Left hindlimb (tissue), 1 donor: ENCODE data around the gene PTRHD1.

Source experiments
- DNase-seq: peaks from one replicate; pipeline ENCODE4 v3.0.0-alpha.2; 2018

Gene PTRHD1

DNA sequence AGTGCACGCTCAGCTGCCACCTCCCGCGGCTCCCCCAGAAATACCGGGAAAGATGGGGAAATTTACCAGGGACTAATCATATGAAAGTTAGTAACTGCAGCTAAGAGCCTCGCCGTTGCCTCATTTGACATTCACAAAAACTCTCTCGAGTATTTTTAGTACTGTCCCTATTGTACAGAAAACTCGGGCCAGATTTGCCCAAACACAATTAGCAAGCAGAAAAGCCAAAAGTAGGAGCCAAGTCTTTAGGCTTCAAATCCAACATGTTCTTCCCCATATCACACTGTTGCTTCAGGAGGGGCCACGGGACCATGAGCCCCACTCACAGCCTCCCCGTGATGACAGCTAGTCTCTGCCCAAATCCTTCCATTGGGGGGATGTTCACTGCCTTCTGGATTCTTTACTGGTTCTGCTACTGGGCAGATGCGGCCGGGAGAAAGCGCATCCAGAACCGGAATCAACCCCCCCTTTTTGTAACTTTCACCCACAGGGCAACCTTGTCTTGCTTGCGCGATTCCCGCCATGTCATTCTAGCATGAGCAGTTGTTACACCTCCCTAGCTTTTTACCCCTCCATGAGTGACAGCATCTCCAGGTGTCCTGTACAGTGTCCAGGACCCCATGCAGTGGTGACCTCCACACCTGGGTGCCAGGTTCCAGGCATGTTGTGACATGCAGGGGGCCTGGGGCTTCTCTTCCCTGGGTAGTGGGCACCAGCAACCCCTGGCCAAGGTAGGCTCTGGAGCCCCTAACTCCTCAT lies 35.2 kb upstream of the PTRHD1 start:
- DNase-seq, result no peak

DNA sequence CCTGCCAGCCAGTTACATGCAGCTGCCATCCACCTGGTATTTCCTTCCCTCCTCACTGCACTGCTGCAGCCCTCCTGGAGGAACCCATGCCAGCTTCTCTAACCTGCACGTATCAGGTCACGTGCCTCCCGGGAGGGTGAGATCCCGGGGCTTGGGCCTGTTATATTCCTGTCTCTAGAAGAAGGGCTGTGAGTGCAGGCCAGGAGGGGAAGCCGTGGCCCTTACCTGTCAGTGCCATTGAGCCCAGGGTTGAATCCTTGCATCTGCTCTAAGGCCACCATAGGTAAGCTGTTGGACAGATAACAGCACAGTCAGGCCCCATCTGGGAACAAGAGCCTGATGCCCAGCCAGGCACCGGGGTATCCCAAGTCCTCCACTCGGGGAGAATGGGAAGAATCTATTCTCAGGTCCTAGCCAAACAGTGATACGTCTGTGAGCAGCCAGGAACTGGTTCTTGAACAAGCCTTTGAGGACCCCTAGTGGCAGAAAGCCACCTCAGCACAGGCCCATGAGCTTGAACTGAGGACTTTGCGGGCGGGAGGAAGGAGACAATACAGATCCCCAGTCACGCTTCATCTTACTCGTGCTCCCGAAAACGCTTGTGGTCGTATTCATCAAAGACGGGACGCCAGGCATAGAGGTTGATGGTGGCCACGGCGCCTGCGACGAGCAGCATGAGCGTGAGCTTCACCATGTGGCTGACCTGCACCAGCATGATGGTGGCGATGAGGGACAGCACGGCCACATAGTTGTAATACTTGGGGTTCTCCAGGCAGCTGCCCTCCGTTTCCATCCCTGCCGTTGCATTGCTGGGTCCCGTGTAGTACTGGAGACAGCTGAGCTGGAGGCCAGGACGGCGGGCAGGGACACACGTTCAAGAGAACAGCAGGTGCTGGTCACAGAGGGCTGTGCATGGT lies 34.4 kb upstream of the PTRHD1 start:
- peak; percentile 87 for DNase-seq

DNA sequence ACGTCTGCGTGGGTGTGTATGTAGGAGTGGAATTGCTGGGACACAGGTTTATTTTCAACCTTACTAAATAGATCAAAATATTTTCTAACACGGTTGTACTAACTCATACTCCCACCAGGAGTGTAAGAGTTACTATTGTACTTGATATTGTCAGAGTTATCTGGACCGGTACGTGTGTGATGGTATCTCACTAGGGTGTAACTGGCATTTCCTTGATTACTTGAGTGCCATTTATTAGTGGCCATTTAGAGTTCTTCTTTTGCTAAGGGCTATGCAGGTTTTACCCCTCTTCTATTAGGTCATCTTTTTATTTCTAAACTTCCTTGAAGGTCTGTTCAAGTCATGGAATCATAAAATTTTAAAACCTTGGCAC lies 33.6 kb upstream of the PTRHD1 start:
- no peak for DNase-seq

DNA sequence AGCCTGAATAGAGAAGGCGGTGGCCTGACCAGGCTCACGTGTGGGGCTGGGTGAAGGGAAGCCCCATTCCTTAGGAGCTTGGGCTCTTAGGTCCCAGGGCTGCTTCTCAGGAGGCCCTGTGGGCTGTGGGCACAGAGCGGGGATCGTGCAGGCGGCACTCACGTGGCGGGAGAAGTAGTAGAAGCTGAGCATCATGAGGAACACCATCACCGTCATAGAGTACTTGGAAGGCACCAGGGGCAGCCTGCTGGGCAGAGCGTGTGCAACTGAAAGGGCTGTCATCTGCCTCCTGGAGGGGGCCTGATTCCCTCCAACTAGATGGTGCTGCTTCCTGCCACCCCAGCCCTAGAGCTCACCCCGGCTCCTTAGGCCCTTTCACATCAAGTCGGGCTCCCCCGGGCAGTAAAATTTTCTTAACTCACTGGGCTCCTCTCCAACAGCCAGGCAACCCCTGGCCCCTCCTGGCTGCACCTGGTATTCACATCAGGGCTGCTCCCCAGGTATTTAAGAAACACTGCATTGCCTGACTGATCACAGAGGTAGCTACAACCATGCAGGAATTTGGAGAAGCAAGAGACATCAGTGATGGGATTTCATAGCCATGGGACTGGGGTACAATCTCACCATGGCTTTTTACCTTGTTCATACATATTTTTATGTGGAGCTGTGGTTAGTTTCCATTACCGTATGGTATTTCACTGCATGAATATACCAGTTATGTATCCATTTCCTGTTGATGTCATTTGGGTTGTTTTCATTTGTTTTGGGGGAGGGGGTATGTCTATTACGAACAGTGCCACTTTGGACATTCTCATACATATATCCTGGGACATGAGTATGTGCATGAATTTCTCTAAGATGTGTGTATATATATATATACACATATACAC lies 32.9 kb upstream of the PTRHD1 start:
- DNase-seq, result no peak

DNA sequence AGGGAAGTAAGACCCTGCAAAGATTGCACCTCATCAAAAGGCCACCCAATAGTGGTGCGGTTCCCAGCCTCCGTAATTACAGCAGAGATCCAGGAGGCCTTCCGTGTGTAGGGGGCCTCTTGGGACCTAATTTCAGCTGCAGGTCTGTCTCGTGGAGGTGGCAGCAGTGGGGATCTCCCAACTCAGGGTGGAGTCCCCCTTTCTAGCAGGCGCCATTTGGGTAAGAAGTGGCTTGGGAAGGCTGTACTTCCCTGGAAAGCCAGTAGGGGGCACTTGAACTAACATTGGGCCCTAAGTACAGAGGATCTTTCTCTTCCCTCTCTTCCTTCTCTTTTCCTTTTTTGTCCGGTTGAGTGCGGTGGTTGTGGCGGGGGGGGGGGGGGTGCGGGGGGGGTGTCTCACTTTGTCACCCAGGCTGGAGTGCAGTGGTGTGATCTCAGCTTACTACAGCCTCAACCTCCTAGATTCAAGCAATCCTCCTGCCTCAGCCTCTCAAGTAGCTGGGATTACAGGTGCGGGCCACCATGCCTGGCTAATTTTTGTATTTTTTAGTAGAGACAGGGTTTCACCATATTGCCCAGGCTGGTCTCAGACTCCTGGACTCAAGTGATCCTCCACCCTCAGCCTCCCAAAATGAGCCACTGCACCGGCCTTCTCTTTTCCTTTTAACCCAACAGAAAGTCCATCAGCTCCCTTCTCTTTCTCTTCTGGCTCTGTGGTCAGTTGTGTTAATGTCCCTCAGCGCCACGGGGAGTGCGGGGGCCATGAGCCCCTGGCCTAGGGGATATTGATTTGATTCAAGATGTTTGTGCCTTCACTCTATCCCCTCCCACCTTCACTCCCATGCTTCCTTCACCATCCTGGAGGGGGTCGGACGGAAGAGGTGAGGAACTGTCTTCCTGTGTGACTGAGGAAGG lies 32.0 kb upstream of the PTRHD1 start:
- DNase-seq, result no peak

DNA sequence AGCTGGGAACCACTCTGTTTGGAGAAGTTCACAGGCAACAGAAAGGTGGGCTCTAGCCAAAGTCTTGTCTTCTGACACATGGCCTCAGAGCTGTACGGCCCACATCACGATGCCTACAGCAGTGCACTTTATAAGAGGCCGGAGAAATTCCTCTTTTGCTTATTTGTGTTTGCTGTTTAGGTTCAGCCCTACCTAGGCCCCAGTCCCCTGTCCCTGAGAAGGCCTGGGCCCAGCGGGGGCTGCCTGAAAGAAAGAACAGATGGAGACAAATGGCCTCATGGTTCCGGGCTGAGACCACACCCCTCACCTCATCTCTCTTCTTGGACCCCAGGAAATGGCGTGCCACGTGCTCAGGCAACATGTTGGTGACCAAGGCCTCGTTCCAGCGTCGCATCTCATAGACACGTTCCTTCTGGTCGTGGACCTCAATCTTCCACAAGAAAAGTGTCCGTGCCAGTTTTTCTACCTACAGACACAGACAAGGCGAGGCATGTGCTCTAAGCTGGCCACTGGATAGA lies 30.9 kb upstream of the PTRHD1 start:
- no peak for DNase-seq

DNA sequence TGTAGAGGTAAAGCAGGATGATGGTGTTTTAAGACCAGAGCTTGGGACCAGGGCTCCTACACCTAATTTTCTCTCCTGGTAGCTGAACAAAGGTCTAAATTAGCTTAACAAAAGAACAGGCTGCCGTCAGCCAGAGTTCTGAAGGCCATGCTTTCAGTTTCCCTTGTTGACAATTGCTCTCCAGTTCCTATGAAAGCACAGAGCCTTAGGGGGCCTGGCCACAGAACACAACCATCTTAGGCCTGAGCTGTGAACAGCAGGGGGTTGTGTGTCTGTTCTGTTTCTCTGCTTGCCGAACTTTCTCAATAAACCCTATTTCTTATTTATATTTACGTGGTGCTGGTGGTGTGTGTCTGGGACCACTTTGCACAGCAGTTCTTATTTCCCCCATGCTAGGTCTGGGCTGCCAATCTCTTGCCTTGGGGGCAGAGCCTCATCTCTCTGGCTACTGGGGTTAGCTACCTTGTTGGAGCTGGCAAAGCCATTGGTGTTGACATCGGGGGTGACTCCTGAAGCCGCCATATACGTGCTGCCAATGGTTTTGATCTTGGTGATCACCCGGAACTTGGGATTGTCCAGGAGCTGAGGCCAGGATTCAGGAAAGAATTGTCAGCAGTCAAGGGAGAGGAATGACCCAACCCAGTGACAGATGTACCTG lies 29.0 kb upstream of the PTRHD1 start:
- DNase-seq, result no peak

DNA sequence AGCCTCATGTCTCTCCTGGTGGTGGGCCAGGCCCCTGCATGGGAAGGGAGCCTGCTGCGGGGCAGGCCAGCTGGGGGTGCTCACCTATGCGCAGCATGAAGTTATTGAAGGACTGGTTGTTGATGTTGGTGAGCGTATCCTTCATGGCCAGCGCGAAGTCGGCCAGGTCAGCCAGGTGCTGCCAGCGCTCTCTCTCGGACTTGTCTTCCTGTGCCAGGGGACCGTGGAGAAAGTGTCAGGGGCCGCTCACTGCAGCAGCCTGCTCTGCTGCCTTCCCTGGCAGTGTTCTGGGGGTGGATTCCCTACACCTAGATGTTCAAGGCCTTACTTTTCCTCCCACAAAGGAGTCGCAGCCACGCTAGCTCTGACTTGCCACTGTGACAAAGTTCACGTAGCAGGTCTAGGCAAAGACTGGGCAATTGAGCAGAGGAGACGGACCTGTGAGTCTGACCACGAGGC lies 28.3 kb upstream of the PTRHD1 start:
- no peak for DNase-seq

DNA sequence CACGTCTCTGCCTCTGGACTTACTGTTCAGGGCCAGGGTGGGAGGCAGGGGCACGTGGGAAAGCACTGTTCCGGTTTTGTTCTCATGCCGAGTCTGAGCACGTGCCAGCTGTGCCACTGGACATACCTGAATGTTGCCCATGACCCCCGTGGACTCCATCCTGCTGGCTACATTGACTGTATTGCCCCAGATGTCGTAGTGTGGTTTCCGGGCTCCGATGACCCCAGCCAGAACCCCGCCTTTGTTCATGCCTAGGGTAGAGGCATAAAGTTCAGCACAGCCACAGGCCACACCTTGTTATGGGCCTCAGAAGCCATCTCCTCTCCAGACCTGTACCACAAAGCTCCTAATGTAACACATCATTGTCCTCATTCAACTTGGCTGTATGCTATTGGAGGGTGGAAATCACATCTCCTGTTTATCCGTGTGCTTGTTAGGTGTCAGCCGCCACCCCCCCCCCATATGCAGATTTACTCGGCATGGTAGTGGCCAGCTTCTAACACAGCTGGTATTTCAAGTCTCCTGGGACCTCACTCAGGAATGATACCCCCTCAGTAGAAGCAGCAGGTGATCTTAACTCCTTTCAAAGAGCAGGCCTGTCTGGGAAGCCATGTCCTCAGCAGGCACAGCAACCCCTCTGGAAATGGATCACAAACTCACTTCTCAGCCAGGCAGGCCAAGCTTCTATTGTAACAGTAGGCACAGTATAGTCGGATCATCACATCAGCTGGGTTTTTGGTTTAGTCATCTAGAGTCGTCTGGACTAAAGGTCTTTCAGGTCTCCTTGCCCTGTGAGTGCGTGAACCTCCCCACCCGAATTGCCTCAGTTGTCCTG lies 27.6 kb upstream of the PTRHD1 start:
- DNase-seq, result no peak

DNA sequence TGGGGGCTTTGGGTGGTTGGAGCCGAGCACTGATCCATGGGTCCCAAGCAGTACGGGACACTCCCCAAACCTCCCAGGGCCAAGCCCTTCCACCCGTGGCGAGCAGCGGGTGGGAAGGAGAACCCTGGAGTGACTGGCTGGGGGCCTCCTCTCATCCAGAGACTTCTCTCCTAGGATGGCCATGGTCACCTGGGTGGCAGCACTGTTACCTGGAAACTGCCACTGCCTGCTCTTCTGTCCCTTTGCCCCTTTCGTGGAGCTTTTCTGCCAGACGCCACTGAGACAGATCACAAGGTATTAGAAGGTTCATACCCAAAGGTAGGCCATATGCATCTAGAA lies 27.0 kb upstream of the PTRHD1 start:
- DNase-seq, result no peak

DNA sequence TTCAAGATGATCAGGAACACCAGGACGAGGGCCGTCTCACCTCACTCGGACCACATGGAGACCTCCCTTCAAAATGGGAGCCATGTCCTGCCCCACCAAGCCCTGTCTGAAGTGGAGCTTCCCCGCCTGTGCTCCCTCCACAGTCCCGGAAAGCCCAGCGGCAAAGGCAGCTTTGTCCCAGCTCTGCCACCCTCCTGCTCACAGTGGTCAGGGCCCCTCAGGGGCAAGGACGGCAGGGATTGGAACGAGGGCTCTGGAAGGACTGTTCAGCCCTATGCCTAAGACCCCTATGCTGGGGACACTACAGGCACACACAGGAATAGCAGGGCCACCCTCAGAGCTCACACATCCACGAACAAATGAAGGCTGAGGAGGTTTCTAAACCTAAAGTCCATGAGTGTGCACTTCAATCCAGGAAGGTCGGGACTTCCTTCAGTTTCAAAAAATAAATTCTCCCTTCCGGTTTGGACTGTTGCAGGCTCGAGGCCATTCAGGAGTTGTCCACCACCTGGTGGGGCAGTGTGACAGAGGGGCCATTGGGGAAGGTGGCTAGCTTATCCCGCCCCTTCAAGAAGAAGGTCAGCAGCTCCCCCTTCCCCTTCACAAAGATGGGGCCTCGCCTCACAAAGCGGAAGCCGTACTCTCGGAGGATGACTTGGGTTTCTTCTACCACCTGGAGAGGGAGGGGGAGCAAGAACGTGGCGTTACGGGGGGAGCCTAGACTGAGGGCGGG lies 26.4 kb upstream of the PTRHD1 start:
- no peak for DNase-seq

DNA sequence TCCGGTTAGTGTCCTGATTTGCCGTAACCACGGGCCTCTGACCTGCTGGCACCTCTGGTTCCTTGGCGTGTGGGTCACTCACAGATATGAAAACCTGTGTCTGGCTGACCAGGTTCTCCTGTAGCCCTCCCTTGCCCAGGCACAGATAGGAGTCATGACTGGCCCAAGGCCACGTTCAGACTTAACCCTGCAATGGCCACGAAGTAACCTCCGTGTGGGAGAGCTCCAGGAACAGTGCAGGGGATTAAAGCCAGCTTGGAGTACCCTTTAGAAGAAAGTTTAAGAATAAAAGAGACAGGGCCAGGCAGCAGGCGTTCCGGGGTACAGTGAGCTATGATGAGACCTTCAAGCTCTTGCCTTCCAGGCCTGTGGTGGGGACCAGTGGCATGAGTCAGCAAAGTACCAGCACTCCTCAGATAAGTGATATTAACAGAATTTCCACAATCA lies 25.6 kb upstream of the PTRHD1 start:
- DNase-seq, result no peak

DNA sequence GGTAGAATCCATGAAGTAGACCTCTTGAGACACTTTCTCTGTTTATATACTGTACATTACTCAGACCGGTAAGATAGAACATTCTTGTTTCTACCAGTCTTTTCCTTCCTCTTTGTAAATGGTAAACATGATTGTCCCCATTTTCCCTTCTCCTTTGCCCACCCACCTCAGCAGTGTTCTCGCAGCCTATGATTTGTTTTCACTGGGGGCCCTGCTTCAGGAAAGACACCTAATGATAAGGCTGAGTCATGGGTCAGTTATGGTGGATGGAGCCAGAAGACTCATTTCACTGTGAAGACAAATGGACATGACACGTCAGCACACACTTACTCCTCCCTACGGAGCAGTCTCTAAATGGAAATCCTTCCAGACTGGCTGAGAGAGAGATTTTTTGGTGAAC lies 23.7 kb upstream of the PTRHD1 start:
- no peak for DNase-seq

DNA sequence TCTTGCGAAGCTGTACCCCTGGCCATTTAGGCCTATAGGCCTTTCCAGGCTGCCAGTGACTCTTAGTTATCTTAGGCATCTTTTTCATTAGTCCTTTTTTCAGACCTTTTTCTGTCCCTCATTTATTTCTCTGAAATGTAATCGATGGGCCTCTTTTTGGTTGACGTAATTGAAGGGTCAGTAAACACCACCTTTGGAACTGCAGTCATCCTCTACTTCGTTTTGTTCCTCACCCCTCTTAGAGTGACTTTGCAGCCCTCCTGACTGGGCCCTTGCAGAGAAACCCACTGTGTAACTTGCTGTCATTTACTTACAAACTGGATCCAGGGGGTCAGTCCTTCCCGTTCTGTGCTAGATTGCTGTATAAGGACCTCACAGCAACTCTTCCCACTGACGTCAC lies 23.2 kb upstream of the PTRHD1 start:
- no peak for DNase-seq

DNA sequence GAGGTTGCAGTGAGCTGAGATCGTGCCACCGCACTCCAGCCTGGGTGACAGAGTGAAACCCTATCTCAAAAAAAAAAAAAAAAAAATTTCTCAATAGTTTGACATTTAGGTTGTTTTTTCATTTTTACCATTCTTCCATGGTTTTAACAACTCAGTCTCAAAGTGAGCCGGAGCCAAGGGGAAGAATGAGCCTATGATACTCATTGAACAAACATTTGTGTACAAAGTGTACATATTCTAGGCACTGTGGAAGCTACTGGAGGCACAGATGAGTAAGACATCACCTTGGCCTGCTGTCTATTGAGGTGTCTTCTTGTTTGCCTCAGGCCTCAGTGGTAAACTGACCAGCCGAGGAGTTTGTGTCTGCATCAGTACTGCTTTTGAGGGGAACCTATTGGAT lies 22.0 kb upstream of the PTRHD1 start:
- DNase-seq, result no peak

DNA sequence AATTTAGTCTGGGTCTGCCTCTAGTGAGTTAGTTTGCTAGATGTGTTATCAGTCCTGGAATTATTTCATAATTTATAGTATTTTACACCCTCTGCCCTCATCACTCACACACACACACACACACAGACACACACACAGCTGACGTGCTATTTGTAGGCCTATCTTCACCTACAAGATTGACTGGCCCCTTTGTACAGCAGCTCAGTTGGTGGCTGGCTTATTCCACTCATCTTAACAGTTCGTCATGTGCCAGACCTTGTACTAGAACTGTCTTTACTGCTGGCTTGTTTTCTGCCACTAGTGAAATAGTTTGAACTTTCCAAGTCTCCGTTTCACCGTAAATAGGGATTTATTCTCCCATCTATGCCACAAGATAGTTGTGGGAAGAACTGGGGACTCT lies 21.3 kb upstream of the PTRHD1 start:
- no peak for DNase-seq

DNA sequence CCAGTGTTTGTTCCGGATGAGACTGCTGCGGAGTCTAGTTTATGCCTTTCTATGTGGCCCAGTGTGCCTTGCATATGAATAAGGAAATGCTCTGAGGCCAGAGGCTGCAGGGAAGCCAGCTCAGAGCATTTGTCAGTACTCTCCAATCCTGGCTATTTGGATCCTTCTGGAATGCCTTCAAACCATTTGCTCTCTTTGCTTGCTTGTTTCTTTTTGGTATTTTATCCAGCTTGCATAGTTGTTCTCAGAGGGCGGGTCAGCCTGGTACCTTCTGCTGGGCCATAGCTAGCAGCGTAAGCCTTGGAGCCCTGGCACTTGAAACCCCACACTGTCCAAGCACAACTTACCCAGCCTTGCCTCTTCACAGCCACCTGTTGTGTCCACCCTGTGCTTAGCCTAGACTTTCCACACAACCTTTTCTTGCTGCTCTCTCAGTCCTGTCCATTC lies 20.5 kb upstream of the PTRHD1 start:
- no peak for DNase-seq

DNA sequence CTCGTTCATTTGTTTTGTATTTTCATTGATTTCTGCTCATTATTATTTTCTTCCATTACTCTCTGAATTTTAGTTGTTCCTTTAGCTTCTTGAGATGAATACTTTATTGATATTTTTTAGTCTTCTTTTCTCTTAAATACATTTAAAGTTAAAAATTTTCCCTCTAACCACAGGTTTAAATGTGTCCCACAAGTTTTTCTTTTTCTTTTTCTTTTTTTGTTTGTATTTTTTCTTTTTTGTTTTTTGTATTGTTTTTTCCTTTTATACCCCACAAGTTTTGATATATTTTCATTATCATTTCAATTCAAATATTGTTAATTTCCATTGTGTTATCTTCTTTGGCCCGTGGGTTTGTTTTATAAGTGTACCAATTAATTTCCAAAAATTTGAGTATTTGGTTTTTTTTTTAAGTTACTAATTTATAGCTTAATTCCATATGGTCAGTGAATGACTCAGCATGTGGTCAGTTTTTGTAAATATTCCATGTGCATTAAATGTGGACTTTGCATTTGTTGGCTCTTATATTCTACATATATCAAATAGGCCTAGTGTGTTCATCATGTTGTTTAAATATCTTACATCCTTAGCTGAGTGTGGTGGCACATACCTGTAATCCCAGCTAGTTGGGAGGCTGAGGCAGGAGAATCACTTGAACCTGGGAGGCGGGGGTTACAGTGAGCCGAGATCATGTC lies 16.3 kb upstream of the PTRHD1 start:
- no peak for DNase-seq

DNA sequence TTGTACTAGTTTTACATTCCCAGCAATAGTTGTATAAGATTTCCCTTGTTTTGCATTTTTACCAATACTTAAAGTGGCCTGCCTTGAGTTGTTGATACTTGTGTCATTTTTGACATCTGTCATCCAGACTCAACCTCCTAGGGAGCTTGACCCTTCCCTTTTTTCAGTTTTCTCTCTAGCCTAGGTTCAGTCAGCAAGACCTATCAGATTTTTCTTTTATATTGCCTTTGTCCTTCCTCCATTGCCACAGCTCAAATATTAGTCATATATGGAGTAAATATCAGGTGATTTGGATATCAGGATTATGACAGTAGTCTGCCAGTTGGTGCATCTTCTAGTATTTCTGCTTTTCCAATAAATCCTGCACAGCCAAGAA lies 13.5 kb upstream of the PTRHD1 start:
- no peak for DNase-seq
